GM12878 (cell line): ENCODE measurements around the gene TMEM174.

ENCODE experiments used
- ATF7 ChIP-seq: fragments of 450-650 bp; IDR thresholded peaks from 2 replicates; pipeline ENCODE4 v1.6.1; 2016; ENCODE audit warnings: low read depth, mild to moderate bottlenecking
- CREB1 ChIP-seq: IDR thresholded peaks from 2 replicates; pipeline ENCODE4 v1.6.1; 2012; ENCODE audit warnings: low read depth, mild to moderate bottlenecking, inconsistent platforms
- EP300 ChIP-seq, 2 experiments: fragments of 150-350 bp in 1 of 2; IDR thresholded peaks; 2 replicates each; pipeline ENCODE4 v1.6.1; 2011 to 2012; ENCODE audit warnings: low read depth in 2 of 2, low read length in 2 of 2, borderline replicate concordance in 1 of 2, improper control_type of control experiment in 1 of 2, inconsistent platforms in 1 of 2; ENCODE audit not compliant: control insufficient read depth in 1 of 2
- MYC ChIP-seq: IDR thresholded peaks from 2 replicates; pipeline ENCODE4 v1.6.1; 2011; ENCODE audit warnings: mild to moderate bottlenecking, low read length, moderate library complexity, inconsistent platforms; ENCODE audit not compliant: insufficient read depth, insufficient replicate concordance, insufficient read length, severe bottlenecking
- NFYA ChIP-seq: IDR thresholded peaks from 2 replicates; pipeline ENCODE4 v1.6.1; 2011; ENCODE audit warnings: low read depth, mild to moderate bottlenecking, low read length, improper control_type of control experiment, borderline replicate concordance
- NR2C2 ChIP-seq: IDR thresholded peaks from 2 replicates; pipeline ENCODE4 v1.6.1; 2011; ENCODE audit warnings: borderline replicate concordance, low read depth; ENCODE audit not compliant: control insufficient read depth, insufficient read length
- POLR2A ChIP-seq: IDR thresholded peaks from 2 replicates; pipeline ENCODE4 v1.6.1; 2011; ENCODE audit warnings: low read depth, mild to moderate bottlenecking, low read length
- SP1 ChIP-seq: IDR thresholded peaks from one replicate; pipeline ENCODE4 v1.6.1; 2011; ENCODE audit warnings: low read depth, low read length
- TF ChIP-seq, protein P1 (sequence below): IDR thresholded peaks from 2 replicates; pipeline ENCODE4 v1.6.1; 2011; ENCODE audit warnings: low read depth, mild to moderate bottlenecking, low read length, moderate library complexity, borderline replicate concordance; ENCODE audit errors: extremely low read depth
- TF ChIP-seq, protein P2 (sequence below), 3 experiments: IDR thresholded peaks in 2 of 3; conservative IDR thresholded peaks in 1 of 3; 2 replicates each; pipeline ENCODE4 v1.5.1; 2011; ENCODE audit warnings: low read depth in 3 of 3, low read length in 3 of 3, mild to moderate bottlenecking in 3 of 3, control low read depth in 2 of 3, moderate library complexity in 2 of 3, inconsistent platforms in 1 of 3, mixed read lengths in 1 of 3; ENCODE audit not compliant: control insufficient read depth in 2 of 3, insufficient read depth in 1 of 3; ENCODE audit errors: extremely low read depth in 1 of 3

DNA sequence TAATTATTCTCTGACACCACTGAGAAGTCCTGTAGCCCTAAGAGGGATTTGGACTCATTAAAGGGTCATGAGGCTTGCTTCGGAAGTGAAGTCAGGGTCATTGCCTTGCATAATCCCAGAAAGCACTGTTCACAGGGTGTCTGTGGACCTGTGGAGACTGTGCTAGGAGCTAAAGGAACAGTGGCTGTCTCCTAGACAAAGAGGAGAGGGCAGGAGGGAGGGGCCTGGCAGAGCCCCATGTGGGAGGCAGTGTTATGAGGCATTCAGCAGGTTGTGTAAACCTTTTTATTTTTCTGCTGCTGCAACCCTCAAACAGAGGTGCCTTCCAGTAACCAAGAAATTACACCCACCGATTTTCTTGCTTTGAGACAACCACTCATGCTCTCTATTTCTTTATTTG, 3.3 kb downstream of the TMEM174 start:
- TF ChIP-seq, protein P1, sequence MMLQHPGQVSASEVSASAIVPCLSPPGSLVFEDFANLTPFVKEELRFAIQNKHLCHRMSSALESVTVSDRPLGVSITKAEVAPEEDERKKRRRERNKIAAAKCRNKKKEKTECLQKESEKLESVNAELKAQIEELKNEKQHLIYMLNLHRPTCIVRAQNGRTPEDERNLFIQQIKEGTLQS, result no peak
- TF ChIP-seq ATF7, result no peak
- TF ChIP-seq MYC, result no peak
- TF ChIP-seq EP300 (IDR thresholded peaks at IDR 0.05; ENCODE audit: borderline replicate concordance in 1 of 2, control insufficient read depth in 1 of 2, low read depth in 2 of 2, low read length in 2 of 2), result no peak
- no peak for TF ChIP-seq CREB1
- TF ChIP-seq SP1, result no peak
- TF ChIP-seq NR2C2, result no peak
- TF ChIP-seq POLR2A, result no peak
- no peak for TF ChIP-seq NFYA
- TF ChIP-seq, protein P2, sequence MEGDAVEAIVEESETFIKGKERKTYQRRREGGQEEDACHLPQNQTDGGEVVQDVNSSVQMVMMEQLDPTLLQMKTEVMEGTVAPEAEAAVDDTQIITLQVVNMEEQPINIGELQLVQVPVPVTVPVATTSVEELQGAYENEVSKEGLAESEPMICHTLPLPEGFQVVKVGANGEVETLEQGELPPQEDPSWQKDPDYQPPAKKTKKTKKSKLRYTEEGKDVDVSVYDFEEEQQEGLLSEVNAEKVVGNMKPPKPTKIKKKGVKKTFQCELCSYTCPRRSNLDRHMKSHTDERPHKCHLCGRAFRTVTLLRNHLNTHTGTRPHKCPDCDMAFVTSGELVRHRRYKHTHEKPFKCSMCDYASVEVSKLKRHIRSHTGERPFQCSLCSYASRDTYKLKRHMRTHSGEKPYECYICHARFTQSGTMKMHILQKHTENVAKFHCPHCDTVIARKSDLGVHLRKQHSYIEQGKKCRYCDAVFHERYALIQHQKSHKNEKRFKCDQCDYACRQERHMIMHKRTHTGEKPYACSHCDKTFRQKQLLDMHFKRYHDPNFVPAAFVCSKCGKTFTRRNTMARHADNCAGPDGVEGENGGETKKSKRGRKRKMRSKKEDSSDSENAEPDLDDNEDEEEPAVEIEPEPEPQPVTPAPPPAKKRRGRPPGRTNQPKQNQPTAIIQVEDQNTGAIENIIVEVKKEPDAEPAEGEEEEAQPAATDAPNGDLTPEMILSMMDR (IDR thresholded peaks at IDR 0.05 in 2 of 3, conservative IDR thresholded peaks at IDR 0.05 in 1 of 3; ENCODE audit: control insufficient read depth in 2 of 3, extremely low read depth in 1 of 3, insufficient read depth in 1 of 3, low read depth in 3 of 3, low read length in 3 of 3), result no peak
